SK-N-SH (cell line): ENCODE measurements around the gene SPCS3. TPM values are rescaled to one million over a fixed set of nuclear protein-coding genes. Genes with fewer than 3 reads are reported as not detected.

Experiments
- CTCF ChIA-PET: fragments of 300-600, 350-600 bp; formaldehyde crosslinking; extraction: SDS; loops from one replicate; lab custom pipeline; 2021; lab: Yijun Ruan, JAX
- POLR2A ChIA-PET: fragments of 350-600 bp; sonication (Branson Sonifier 250); formaldehyde crosslinking; extraction: SDS; loops from one replicate; lab custom pipeline; 2020; ENCODE audit warnings: antibody characterized with exemption, inconsistent platforms; lab: Yijun Ruan, JAX
- DNase-seq: peaks from one replicate; pipeline ENCODE4 v3.0.0; 2012
- H2AFZ ChIP-seq: fragments of 200-600 bp; sonication (generic); 2 replicates; pipeline ENCODE4 v1.8.1; 2016; ENCODE audit warnings: antibody characterized with exemption, mild to moderate bottlenecking, low read depth
- H3F3A ChIP-seq: fragments of 200-600 bp; sonication (generic); replicated peaks from 2 replicates; pipeline ENCODE3; 2016; ENCODE audit warnings: antibody characterized with exemption, mild to moderate bottlenecking; ENCODE audit not compliant: insufficient read depth
- H3K27ac ChIP-seq, 2 experiments: fragments of 200-500 bp in 1 of 2; fragments of 200-600 bp in 1 of 2; sonication (Bioruptor generic) in 1 of 2; sonication (generic), shearing (Covaris generic) in 1 of 2; 2 replicates each; pipeline versions ENCODE4 v1.5.1 to v1.6.1; 2014 to 2016; ENCODE audit warnings: low read depth in 2 of 2, inconsistent platforms in 1 of 2, low read length in 1 of 2, mild to moderate bottlenecking in 1 of 2, mixed read lengths in 1 of 2
- H3K27me3 ChIP-seq: fragments of 200-600 bp; sonication (generic), shearing (Covaris generic); 2 replicates; pipeline ENCODE4 v1.6.1; 2016; ENCODE audit warnings: mixed run types; ENCODE audit not compliant: insufficient read depth
- H3K36me3 ChIP-seq, 2 experiments: fragments of 200-500 bp in 1 of 2; fragments of 200-600 bp in 1 of 2; sonication (Bioruptor generic) in 1 of 2; sonication (generic) in 1 of 2; replicated peaks in 1 of 2; 2 replicates each; pipeline versions ENCODE3 to v1.5.1; 2014 to 2016; ENCODE audit warnings: low read length in 1 of 2, mild to moderate bottlenecking in 1 of 2; ENCODE audit not compliant: insufficient read depth in 2 of 2, control insufficient read depth in 1 of 2
- H3K4me1 ChIP-seq, 2 experiments: fragments of 200-500 bp in 1 of 2; fragments of 200-600 bp in 1 of 2; sonication (Bioruptor generic) in 1 of 2; sonication (generic), shearing (Covaris generic) in 1 of 2; 2 replicates each; pipeline versions ENCODE4 v1.5.1 to v1.6.1; 2014 to 2016; ENCODE audit warnings: low read depth in 1 of 2, low read length in 1 of 2, mixed run types in 1 of 2; ENCODE audit not compliant: insufficient read depth in 2 of 2, control insufficient read depth in 1 of 2
- H3K4me2 ChIP-seq: fragments of 200-600 bp; sonication (generic), shearing (Covaris generic); 2 replicates; pipeline ENCODE4 v1.6.1; 2017; ENCODE audit warnings: mixed run types
- H3K4me3 ChIP-seq, 2 experiments: fragments of 200-500 bp in 1 of 2; fragments of 200-600 bp in 1 of 2; sonication (Bioruptor generic) in 1 of 2; sonication (generic), shearing (Covaris generic) in 1 of 2; 2 replicates each; pipeline versions ENCODE4 v1.5.1 to v1.8.1; 2014 to 2016; ENCODE audit warnings: low read depth in 2 of 2, inconsistent platforms in 1 of 2, low read length in 1 of 2, mild to moderate bottlenecking in 1 of 2, mixed read lengths in 1 of 2, moderate library complexity in 1 of 2
- H3K79me2 ChIP-seq: fragments of 200-600 bp; sonication (generic); 2 replicates; pipeline ENCODE4 v1.8.1; 2017; ENCODE audit warnings: mild to moderate bottlenecking; ENCODE audit not compliant: insufficient read depth
- H3K9ac ChIP-seq: fragments of 200-600 bp; sonication (generic); 2 replicates; pipeline ENCODE4 v1.6.1; 2017; ENCODE audit warnings: mixed run types
- H3K9me2 ChIP-seq: fragments of 200-600 bp; sonication (generic); 2 replicates; pipeline ENCODE4 v1.6.1; 2017; ENCODE audit warnings: mixed run types
- H3K9me3 ChIP-seq: fragments of 200-600 bp; sonication (generic); 2 replicates; pipeline ENCODE4 v1.6.1; 2017; ENCODE audit warnings: mixed run types, mild to moderate bottlenecking, moderate library complexity
- H4K20me1 ChIP-seq: fragments of 200-600 bp; sonication (generic); 2 replicates; pipeline ENCODE4 v1.6.1; 2017; ENCODE audit warnings: mild to moderate bottlenecking, mixed run types; ENCODE audit not compliant: insufficient read depth
- FOXM1 ChIP-seq: IDR thresholded peaks from 2 replicates; pipeline ENCODE4 v1.4.0; 2012; ENCODE audit warnings: low read depth, mild to moderate bottlenecking
- GABPA ChIP-seq: IDR thresholded peaks from 2 replicates; pipeline ENCODE4 v1.4.0; 2012; ENCODE audit warnings: low read depth, mild to moderate bottlenecking
- GATA2 ChIP-seq: sonication (generic); formaldehyde crosslinking; IDR thresholded peaks from 2 replicates; pipeline ENCODE4 v1.5.0; 2020; ENCODE audit warnings: mild to moderate bottlenecking, missing genetic modification reagents
- IRF3 ChIP-seq: fragments of 150-350 bp; IDR thresholded peaks from 2 replicates; pipeline ENCODE4 v1.6.1; 2016; ENCODE audit warnings: mild to moderate bottlenecking, low read depth, low read length
- POLR2AphosphoS5 ChIP-seq: IDR thresholded peaks from 2 replicates; pipeline ENCODE4 v1.6.1; 2012; ENCODE audit warnings: low read depth, low read length
- REST ChIP-seq: IDR thresholded peaks from 2 replicates; pipeline ENCODE4 v1.6.1; 2012; ENCODE audit warnings: mild to moderate bottlenecking, low read depth, low read length, moderate library complexity
- RXRA ChIP-seq: IDR thresholded peaks from 2 replicates; pipeline ENCODE4 v1.4.0; 2012; ENCODE audit warnings: low read depth, mild to moderate bottlenecking, borderline replicate concordance
- TCF12 ChIP-seq: IDR thresholded peaks from 2 replicates; pipeline ENCODE4 v1.4.0; 2012
- ZBTB33 ChIP-seq: IDR thresholded peaks from 2 replicates; pipeline ENCODE4 v1.4.0; 2012; ENCODE audit warnings: low read depth, borderline replicate concordance
- WGBS: methylation state at CpG from one replicate; pipeline ENCODE4 v1.1.6; 2017; ENCODE audit warnings: low lambda C conversion rate; 5-methylcytosine and 5-hydroxymethylcytosine counted together
- polyA plus RNA-seq, 3 experiments: library from polyadenylated mRNA; depleted of rRNA; stranded (reverse); fragments of >200 nt; gene quantifications; 2 replicates each; pipeline ENCODE4 v1.2.3, GENCODE V29; 2012

SPCS3 gene
- polyA plus RNA-seq, 1 of the 3 experiments (the other 2 are of a cell fraction), result 27.7 TPM

GRCh38 chr4:176319151-176319703 is 539 bp upstream of the SPCS3 start:
- DNase-seq, result no peak
- Histone ChIP-seq H3K4me2 (peak overlapping the region; percentile 78), H3K4me1 (peaks cover 5 to 14% of the 10 kb centered on the region in 2 experiments; a peak in 2 of 4 replicates), H3F3A (peaks cover 30% of the 10 kb centered on the region), H3K27ac (peak overlapping the region; percentile 85 to 88), H2AFZ (peak overlapping the region; percentile 94), H3K9me3 (no peaks in the 10 kb centered on the region), H4K20me1 (peaks cover 23% of the 10 kb centered on the region), H3K79me2 (peaks cover 43% of the 10 kb centered on the region), H3K27me3 (no peaks in the 10 kb centered on the region), H3K36me3 (peaks cover 0 to 3% of the 10 kb centered on the region in 2 experiments), H3K4me3 (peak overlapping the region; percentile 72 to 99), H3K9me2 (no peaks in the 10 kb centered on the region), H3K9ac (peak overlapping the region; percentile 81)
- WGBS, result 4% methylated on average over 13 of the region's 13 CpGs
- ChIA-PET CTCF (interaction anchor here (1.5 kb wide), 1 partner anchor 22 kb away, joined by 3 read pairs; no protein-coding TSS in a partner anchor), POLR2A (no interaction called here)
- peak; percentile 52; the same call in 1 of the 2 replicates for TF ChIP-seq GATA2 (CRISPR knock-in tag)
- no peak for TF ChIP-seq ZBTB33
- no peak for TF ChIP-seq RXRA
- no peak for TF ChIP-seq FOXM1
- TF ChIP-seq POLR2AphosphoS5, result peak; percentile 94
- TF ChIP-seq REST, result no peak
- TF ChIP-seq GABPA, result no peak
- no peak for TF ChIP-seq IRF3
- no peak for TF ChIP-seq TCF12
